ENCODE measurements around the gene CLEC12A. TPM values are rescaled to one million over a fixed set of nuclear protein-coding genes. Genes with fewer than 3 reads are reported as not detected.
"Not testable (repeated sequence)": the region's sequence is repeated elsewhere in the genome, so short reads cannot be mapped to it uniquely, and the experiment has no call there.

Gene CLEC12A
- total and polyA plus RNA-seq, 5 experiments from 2014 or later: 0.15 to 0.31 TPM; not detected in 3

DNA sequence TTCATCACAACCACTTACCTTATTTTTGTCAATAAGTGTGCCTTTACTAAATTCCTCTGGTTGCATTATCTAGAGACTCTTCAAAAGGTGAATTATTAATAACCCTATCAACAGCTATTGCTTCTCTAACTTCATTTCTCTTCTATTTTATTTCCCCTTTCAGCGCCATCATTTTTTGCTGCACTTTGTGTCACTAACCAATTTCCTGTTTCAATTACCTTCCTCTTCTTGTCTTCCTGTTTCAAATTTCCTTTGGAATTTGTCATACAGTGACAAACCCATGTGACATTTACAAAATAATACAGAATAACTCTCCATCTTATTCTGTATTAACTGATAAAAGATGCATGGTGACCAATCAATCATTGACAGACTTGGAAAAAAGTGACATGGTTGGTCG, 26.8 kb upstream of the CLEC12A start:
- Mint-ChIP-seq H3K36me3 (no peaks in the 10 kb centered on the region), H3K27ac (peak overlapping the region in 3 of 10 donors; percentile 27 to 68 (median 31)), H3K27me3 (no peaks in the 10 kb centered on the region), H3K4me3 (peak overlapping the region in 9 of 10 donors; percentile 4 to 70 (median 38)), H3K9me3 (no peaks in the 10 kb centered on the region), H3K4me1 (peaks cover 11 to 44% (median 27%) of the 10 kb centered on the region in 4 donors)
- DNase-seq (no peak), ATAC-seq (no peak)
- POLR2A ChIA-PET: no interaction called here

DNA sequence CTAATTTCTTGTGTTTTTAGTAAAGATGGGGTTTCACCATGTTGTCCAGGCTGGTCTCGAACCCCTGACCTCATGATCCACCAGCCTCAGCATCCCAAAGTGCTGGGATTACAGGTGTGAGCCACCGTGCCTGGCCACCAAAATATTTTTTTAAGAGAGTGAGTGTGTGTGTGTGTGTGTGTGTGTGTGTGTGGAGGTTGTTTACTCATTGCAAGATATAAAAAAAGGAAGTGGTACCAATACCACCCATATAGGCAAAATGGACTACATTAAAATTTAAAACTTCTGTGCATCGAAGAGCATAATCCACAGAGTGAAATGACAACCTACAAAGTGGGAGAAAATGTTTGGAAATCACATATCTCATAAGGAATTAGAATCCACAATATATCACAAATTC, 23.5 kb upstream of the CLEC12A start:
- DNase-seq: no peak
- H3K9me3 Mint-ChIP-seq: no peaks in the 10 kb centered on the region
- ATAC-seq: no peak
- POLR2A ChIA-PET: no interaction called here
- no peak overlapping the region for H3K4me3 Mint-ChIP-seq
- peaks cover 21 to 63% (median 48%) of the 10 kb centered on the region in 4 donors for H3K4me1 Mint-ChIP-seq
- H3K27ac Mint-ChIP-seq: peak overlapping the region in 3 of 10 donors; percentile 9 to 35 (median 24)
- no peaks in the 10 kb centered on the region for H3K36me3 Mint-ChIP-seq
- H3K27me3 Mint-ChIP-seq: no peaks in the 10 kb centered on the region

DNA sequence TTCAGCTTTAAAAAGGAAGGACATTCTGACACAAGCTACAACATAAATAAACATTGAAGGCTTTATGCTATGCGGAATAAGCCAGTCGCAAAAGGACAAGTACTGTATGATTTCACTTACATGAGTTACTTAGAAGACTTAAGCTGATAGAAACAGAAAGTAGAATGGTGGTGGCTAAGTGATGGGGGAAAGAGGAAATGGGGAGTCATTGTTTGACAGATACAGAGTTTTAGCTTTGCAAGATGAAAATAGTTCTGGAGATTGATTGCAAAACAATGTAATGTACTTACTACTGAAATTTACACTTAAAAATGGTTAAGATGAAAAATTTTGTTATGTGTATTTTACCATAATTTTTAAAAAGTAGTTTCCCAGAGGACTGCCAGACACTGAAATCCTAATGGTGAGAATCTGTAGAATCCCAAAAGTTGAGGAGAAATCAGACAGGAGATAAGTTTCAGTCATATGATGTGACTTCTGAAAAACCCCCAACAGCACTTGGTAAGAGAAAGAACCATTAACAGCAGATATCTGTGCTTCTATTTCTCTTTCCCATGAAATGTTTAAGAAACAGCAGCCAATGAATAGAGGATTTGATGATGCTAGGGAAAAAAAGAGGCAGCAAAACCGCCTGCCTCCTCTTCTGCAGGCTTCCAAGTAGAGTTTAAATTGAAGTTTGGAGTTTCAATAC, 22.5 kb upstream of the CLEC12A start:
- Mint-ChIP-seq H3K27ac (peak overlapping the region in 6 of 10 donors; percentile 0 to 65 (median 37)), H3K27me3 (no peaks in the 10 kb centered on the region), H3K9me3 (no peaks in the 10 kb centered on the region), H3K36me3 (no peaks in the 10 kb centered on the region), H3K4me1 (peaks cover 21 to 55% (median 42%) of the 10 kb centered on the region in 4 donors), H3K4me3 (peak overlapping the region in 3 of 10 donors; percentile 0 to 5 (median 4))
- peak; percentile 44 to 55 for ATAC-seq
- DNase-seq: peak in 2 of 10 donors; percentile 25 to 44
- POLR2A ChIA-PET: no interaction called here

DNA sequence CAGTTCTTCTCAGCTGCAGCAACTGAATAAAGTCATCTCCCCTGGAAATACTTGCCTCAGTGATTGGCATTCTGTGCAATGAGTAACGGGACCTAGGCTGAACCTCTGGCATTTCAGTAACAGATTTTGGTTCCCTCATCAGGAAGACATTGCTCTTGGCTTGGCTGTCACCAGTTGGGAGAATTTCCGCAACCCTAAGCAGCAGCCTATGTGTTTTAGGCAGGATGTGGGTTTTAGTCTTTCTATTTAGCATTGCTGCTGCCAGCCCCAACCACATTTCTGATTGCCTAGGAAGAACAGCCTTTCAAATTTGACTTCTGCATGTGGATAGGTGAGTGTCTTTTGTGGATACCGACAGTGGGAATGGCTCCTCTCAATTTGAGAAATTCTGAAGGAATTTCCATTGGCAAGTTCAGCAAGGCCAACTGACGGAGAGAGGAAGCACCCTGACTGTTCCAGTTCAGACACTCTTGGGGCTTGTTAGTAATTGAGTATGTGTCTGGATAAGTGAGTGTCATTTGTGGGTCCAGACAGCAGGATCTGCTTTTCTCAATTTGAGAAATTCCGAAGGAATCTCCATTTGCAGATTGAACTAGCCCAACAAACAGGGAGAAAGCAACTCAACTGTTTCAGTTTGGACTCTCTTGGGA, 20.1 kb upstream of the CLEC12A start:
- POLR2A ChIA-PET: no interaction called here
- H3K4me1 Mint-ChIP-seq: peaks cover 16 to 56% (median 38%) of the 10 kb centered on the region in 4 donors

DNA sequence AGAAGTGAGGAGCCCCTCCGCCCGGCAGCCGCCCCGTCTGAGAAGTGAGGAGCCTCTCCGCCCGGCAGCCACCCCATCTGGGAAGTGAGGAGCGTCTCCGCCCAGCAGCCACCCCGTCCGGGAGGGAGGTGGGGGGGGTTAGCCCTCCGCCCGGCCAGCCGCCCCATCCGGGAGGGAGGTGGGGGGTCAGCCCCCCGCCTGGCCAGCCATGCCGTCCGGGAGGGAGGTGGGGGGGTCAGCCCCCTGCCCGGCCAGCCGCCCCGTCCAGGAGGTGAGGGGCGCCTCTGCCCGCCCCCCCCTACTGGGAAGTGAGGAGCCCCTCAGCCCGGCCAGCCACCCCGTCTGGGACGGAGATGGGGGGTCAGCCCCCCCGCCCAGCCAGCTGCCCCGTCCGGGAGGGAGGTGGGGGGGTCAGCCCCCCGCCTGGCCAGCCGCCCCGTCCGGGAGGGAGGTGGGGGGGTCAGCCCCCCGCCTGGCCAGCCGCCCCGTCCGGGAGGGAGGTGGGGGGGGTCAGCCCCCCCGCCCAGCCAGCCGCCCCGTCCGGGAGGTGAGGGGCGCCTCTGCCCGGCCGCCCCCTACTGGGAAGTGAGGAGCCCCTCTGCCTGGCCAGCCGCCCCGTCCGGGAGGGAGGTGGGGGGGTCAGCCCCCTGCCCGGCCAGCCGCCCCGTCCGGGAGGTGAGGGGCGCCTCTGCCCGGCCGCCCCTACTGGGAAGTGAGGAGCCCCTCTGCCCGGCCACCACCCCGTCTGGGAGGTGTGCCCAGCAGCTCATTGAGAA, 18.1 kb upstream of the CLEC12A start:
- POLR2A ChIA-PET, H3K36me3 Mint-ChIP-seq, H3K27ac Mint-ChIP-seq, H3K4me3 Mint-ChIP-seq, DNase-seq, ATAC-seq, H3K27me3 Mint-ChIP-seq, H3K9me3 Mint-ChIP-seq: not testable (repeated sequence)
- peaks cover 22 to 64% (median 51%) of the 10 kb centered on the region in 4 donors for H3K4me1 Mint-ChIP-seq

More for the DNA sequence above, 20.1 kb upstream of the CLEC12A start:
- H3K4me3 Mint-ChIP-seq: peak overlapping the region; percentile 26 to 75 (median 61)
- ATAC-seq (peak; percentile 91 to 97), DNase-seq (peak in 8 of 10 donors; percentile 11 to 72 (median 48))
- H3K27me3 Mint-ChIP-seq: no peaks in the 10 kb centered on the region
- no peaks in the 10 kb centered on the region for H3K9me3 Mint-ChIP-seq
- H3K36me3 Mint-ChIP-seq: no peaks in the 10 kb centered on the region
- H3K27ac Mint-ChIP-seq: peak overlapping the region in 9 of 10 donors; percentile 16 to 85 (median 70)

DNA sequence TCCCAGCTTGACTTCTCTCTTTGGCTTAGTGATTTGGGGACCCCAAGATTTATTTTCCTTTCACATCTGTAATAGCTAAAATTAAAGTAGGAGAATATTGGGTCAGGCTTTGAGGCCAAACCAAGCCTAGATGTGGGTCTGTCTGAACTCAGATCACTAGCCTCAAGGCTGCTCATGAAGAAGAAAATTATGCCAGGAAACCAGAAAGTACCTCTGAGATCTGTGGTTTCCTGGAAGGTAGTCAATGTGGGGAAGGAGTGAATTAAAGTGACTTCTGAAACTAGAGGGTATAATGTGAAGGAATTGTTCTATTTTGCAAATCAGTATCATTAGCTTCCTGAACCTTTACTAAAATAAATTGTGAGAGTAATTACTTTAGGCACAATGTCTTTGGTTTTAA, 13.4 kb upstream of the CLEC12A start:
- H3K27ac Mint-ChIP-seq: peak overlapping the region in 3 of 10 donors; percentile 12 to 70 (median 27)
- peak overlapping the region in 8 of 10 donors; percentile 0 to 72 (median 34) for H3K4me3 Mint-ChIP-seq
- POLR2A ChIA-PET: no interaction called here
- ATAC-seq: peak in 1 of 2 donors; percentile 76
- H3K9me3 Mint-ChIP-seq: peaks cover 0 to 1% (median 0%) of the 10 kb centered on the region in 9 donors
- peaks cover 9 to 49% (median 36%) of the 10 kb centered on the region in 4 donors for H3K4me1 Mint-ChIP-seq
- H3K36me3 Mint-ChIP-seq: no peaks in the 10 kb centered on the region
- H3K27me3 Mint-ChIP-seq: no peaks in the 10 kb centered on the region
- DNase-seq: peak in 1 of 10 donors; percentile 32

DNA sequence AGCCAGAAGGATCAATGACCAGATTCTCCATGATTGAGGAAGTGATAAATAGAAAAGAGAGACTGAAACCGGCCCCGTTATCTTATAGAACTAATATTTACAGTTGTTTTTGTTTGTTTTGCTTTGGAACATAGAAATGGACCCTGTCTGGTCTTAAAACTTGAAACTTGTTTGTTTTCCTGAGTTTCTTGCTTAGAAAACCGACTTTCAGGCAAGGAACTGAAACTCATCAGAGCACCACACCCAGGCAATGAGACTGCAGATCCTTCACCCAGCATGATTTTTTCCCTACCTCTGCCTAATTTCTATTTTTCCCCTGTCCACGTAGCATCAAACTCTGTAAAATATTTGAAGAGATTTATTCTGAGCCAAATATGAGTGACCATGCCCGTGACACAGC, 10.6 kb upstream of the CLEC12A start:
- H3K27ac Mint-ChIP-seq: no peak overlapping the region
- DNase-seq: no peak
- POLR2A ChIA-PET: no interaction called here
- peak overlapping the region in 1 of 10 donors; percentile 21 for H3K4me3 Mint-ChIP-seq
- ATAC-seq: no peak
- no peaks in the 10 kb centered on the region for H3K36me3 Mint-ChIP-seq
- peaks cover 9 to 44% (median 36%) of the 10 kb centered on the region in 4 donors for H3K4me1 Mint-ChIP-seq
- H3K27me3 Mint-ChIP-seq: no peaks in the 10 kb centered on the region
- H3K9me3 Mint-ChIP-seq: peaks cover 0 to 2% (median 0%) of the 10 kb centered on the region in 9 donors

GRCh38 chr12:9961106-9961505, 10.1 kb upstream of the CLEC12A start:
- ATAC-seq (peak; percentile 25 to 47), DNase-seq (peak in 1 of 10 donors; percentile 8)
- Mint-ChIP-seq H3K9me3 (peaks cover 0 to 2% (median 0%) of the 10 kb centered on the region in 9 donors), H3K36me3 (no peaks in the 10 kb centered on the region), H3K4me3 (no peak overlapping the region), H3K4me1 (peaks cover 9 to 39% (median 33%) of the 10 kb centered on the region in 4 donors), H3K27ac (no peak overlapping the region), H3K27me3 (no peaks in the 10 kb centered on the region)
- POLR2A ChIA-PET: no interaction called here

DNA sequence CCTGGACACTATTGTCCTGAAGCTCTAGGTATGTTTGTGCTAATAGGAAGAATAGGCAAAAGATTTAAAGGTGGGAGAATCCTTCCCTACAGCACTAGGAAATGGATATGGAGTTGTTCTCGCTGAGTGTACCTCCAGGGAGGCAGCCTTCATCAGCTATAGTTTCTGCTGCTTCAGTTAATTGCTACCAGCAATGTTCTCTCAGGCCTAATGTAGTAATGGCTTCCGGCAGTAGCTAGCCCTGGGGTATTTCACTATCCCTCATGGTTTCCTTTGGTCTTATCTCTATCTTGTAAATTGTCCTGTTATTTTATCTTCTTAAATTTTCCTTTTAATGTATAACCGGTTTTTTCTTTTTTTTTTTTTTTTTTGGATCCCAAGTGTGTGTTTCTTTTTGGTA, 9.3 kb upstream of the CLEC12A start:
- DNase-seq: no peak
- Mint-ChIP-seq H3K27ac (no peak overlapping the region), H3K27me3 (no peaks in the 10 kb centered on the region), H3K9me3 (peaks cover 0 to 2% (median 0%) of the 10 kb centered on the region in 9 donors), H3K4me1 (peaks cover 11 to 34% (median 30%) of the 10 kb centered on the region in 4 donors), H3K36me3 (no peaks in the 10 kb centered on the region), H3K4me3 (no peak overlapping the region)
- POLR2A ChIA-PET: no interaction called here
- ATAC-seq: no peak

DNA sequence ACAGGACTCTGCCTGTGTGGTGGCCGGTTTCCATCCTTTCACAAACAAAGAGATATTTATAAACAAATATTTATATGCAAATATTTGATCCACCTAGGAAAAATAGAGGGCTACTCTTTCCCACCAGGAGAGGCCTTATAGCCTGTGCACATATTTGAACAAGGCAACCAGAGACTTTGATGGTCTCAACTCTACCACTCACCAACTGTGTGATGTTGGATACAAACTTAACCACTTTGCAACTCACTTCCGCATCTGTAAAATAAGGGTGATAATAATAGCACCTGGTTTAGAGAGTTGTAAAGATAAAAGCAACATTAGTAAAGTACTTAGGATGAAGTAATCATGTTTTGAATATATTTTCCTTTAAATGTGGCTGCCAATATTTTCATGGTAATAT, 1.5 kb upstream of the CLEC12A start:
- DNase-seq: no peak
- ATAC-seq: no peak
- peaks cover 0 to 2% (median under 1%) of the 10 kb centered on the region in 4 donors for H3K4me1 Mint-ChIP-seq
- H3K4me3 Mint-ChIP-seq: no peak overlapping the region
- no peak overlapping the region for H3K27ac Mint-ChIP-seq
- H3K27me3 Mint-ChIP-seq: peaks cover 0 to 10% (median 5%) of the 10 kb centered on the region in 5 donors
- no peaks in the 10 kb centered on the region for H3K9me3 Mint-ChIP-seq
- POLR2A ChIA-PET: no interaction called here
- H3K36me3 Mint-ChIP-seq: no peaks in the 10 kb centered on the region

DNA sequence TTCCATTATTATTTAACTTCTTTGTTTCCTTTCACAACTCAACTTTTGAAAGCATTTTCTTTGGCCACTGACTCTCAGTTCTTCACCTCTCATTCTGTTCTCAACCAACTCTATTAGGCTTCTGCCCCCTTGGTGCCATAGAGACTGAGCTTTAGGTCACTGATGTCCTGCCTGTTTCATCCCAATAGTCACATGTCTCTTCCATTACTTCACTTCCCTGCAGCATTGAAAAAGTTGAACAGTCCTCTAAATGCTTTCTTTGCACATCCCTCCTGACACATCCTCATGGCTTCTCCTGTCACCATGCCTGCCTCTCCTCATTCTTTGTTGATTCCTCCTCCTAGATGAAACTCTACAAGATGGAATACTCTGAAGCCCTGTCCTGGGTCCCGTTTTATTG, 2.7 kb downstream of the CLEC12A start:
- H3K27me3 Mint-ChIP-seq: peaks cover 0 to 20% (median 12%) of the 10 kb centered on the region in 5 donors
- peak overlapping the region in 1 of 10 donors; percentile 15 for H3K27ac Mint-ChIP-seq
- H3K36me3 Mint-ChIP-seq: peaks cover 0 to 20% (median 9%) of the 10 kb centered on the region in 3 donors
- peaks cover 0 to 27% (median 15%) of the 10 kb centered on the region in 9 donors for H3K9me3 Mint-ChIP-seq
- peak overlapping the region in 1 of 10 donors; percentile 59 for H3K4me3 Mint-ChIP-seq
- DNase-seq (no peak), ATAC-seq (no peak)
- POLR2A ChIA-PET: no interaction called here
- no peaks in the 10 kb centered on the region for H3K4me1 Mint-ChIP-seq

DNA sequence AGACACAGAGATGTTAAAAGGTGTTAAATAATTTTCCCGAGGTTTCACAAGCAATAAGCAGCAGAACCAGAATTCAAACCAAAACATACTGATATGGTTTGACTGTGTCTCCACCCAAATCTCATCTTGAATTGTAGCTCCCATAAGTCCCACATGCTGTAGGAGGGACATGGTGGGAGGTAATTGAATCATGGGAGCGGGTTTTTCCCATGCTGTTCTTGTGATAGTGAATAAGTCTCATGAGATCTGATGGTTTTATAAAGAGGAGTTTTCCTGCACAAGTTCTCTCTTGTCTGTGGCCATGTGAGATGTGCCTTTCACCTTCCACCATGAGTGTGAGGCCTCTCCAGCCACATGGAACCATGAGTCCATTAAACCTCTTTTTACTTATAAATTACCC, 3.5 kb downstream of the CLEC12A start:
- Mint-ChIP-seq H3K27me3 (peaks cover 0 to 22% (median 12%) of the 10 kb centered on the region in 5 donors), H3K9me3 (peaks cover 0 to 27% (median 15%) of the 10 kb centered on the region in 9 donors), H3K36me3 (peaks cover 0 to 20% (median 11%) of the 10 kb centered on the region in 3 donors)
- H3K4me1 Mint-ChIP-seq, H3K4me3 Mint-ChIP-seq, DNase-seq, H3K27ac Mint-ChIP-seq, ATAC-seq, POLR2A ChIA-PET: not testable (repeated sequence)
